Measurements from ENCODE around the gene ADAMTS2.

- TF ChIP-seq CTCF (IDR thresholded peaks at IDR 0.05; ENCODE audit: borderline replicate concordance, extremely low read depth, low read length, poor library complexity, severe bottlenecking): no peak
- TF ChIP-seq EZH2 (IDR thresholded peaks at IDR 0.05; ENCODE audit: borderline replicate concordance, low read depth, low read length, severe bottlenecking): no peak
Measured at GRCh38 chr5:179376701-179377420, 31.6 kb upstream of the ADAMTS2 start.

All from DND-41 (cell line).